ENCODE measurements around the gene DDX23.

DDX23 gene

GRCh38 chr12:48822139-48822538, 29.8 kb downstream of the DDX23 start:
- DNase-seq = no peak

GRCh38 chr12:48819986-48820725, 31.8 kb downstream of the DDX23 start:
- DNase-seq = no peak

GRCh38 chr12:48818831-48819590, 33.0 kb downstream of the DDX23 start:
- DNase-seq = no peak

GRCh38 chr12:48817873-48818830, 33.8 kb downstream of the DDX23 start, which contains the start of gene CACNB3:
CACNB3 (plus strand) TSS chr12:48818496; CDS start chr12:48818930, 434 bp downstream.
- peak; percentile 50 for DNase-seq

GRCh38 chr12:48816143-48816854, 35.7 kb downstream of the DDX23 start:
- DNase-seq = no peak

GRCh38 chr12:48815126-48816110, 36.5 kb downstream of the DDX23 start:
- DNase-seq = peak; percentile 44

- DNase-seq = no peak
These were observed 37.5 kb downstream of the DDX23 start for GRCh38 chr12:48814262-48815125.

GRCh38 chr12:48813465-48814261, 38.3 kb downstream of the DDX23 start:
- DNase-seq = no peak

GRCh38 chr12:48812389-48812788, 39.6 kb downstream of the DDX23 start:
- no peak for DNase-seq

- DNase-seq = no peak
These were observed 40.4 kb downstream of the DDX23 start for GRCh38 chr12:48811437-48812090.

- no peak for DNase-seq
These were observed 41.0 kb downstream of the DDX23 start for GRCh38 chr12:48810903-48811431.

GRCh38 chr12:48807981-48808380, 44.0 kb downstream of the DDX23 start:
- DNase-seq = no peak

GRCh38 chr12:48803675-48804074, 48.3 kb downstream of the DDX23 start:
- DNase-seq = no peak

- no peak for DNase-seq
These were observed 51.0 kb downstream of the DDX23 start for GRCh38 chr12:48800971-48801370.

GRCh38 chr12:48800457-48800856, 51.5 kb downstream of the DDX23 start:
- DNase-seq = no peak

- no peak for DNase-seq
These were observed 55.0 kb downstream of the DDX23 start for GRCh38 chr12:48796976-48797375.

GRCh38 chr12:48795550-48796455, 56.2 kb downstream of the DDX23 start:
- DNase-seq = peak; percentile 59

Data from NCI-H1417 treated with DMSO at 0.1 percent for 48 hours (cell line).